ENCODE data around the gene ANKS1B. TPM values are rescaled to one million over a fixed set of nuclear protein-coding genes. Genes with fewer than 3 reads are reported as not detected.

Gene ANKS1B
- total RNA-seq, 1 experiment from 2014 or later: 0.54 TPM

- TF ChIP-seq YY1 (IDR thresholded peaks at IDR 0.05; ENCODE audit: extremely low read depth, insufficient replicate concordance, low read depth, low read length): no peak
- no peak for TF ChIP-seq ZNF274 (IDR thresholded peaks at IDR 0.05; ENCODE audit: low read depth, low read length)
- no peak for TF ChIP-seq JUND (IDR thresholded peaks at IDR 0.05)
- TF ChIP-seq, protein P1, sequence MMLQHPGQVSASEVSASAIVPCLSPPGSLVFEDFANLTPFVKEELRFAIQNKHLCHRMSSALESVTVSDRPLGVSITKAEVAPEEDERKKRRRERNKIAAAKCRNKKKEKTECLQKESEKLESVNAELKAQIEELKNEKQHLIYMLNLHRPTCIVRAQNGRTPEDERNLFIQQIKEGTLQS (IDR thresholded peaks at IDR 0.05): no peak
- TF ChIP-seq, protein P2, sequence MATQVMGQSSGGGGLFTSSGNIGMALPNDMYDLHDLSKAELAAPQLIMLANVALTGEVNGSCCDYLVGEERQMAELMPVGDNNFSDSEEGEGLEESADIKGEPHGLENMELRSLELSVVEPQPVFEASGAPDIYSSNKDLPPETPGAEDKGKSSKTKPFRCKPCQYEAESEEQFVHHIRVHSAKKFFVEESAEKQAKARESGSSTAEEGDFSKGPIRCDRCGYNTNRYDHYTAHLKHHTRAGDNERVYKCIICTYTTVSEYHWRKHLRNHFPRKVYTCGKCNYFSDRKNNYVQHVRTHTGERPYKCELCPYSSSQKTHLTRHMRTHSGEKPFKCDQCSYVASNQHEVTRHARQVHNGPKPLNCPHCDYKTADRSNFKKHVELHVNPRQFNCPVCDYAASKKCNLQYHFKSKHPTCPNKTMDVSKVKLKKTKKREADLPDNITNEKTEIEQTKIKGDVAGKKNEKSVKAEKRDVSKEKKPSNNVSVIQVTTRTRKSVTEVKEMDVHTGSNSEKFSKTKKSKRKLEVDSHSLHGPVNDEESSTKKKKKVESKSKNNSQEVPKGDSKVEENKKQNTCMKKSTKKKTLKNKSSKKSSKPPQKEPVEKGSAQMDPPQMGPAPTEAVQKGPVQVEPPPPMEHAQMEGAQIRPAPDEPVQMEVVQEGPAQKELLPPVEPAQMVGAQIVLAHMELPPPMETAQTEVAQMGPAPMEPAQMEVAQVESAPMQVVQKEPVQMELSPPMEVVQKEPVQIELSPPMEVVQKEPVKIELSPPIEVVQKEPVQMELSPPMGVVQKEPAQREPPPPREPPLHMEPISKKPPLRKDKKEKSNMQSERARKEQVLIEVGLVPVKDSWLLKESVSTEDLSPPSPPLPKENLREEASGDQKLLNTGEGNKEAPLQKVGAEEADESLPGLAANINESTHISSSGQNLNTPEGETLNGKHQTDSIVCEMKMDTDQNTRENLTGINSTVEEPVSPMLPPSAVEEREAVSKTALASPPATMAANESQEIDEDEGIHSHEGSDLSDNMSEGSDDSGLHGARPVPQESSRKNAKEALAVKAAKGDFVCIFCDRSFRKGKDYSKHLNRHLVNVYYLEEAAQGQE (IDR thresholded peaks at IDR 0.05; ENCODE audit: low read depth): no peak
Measured at GRCh38 chr12:99281277-99281676, 703.5 kb downstream of the ANKS1B start (continued).

- TF ChIP-seq POLR2A (IDR thresholded peaks at IDR 0.05; ENCODE audit: borderline replicate concordance, extremely low read depth, insufficient read depth, insufficient read length): no peak
- TF ChIP-seq ELF1 (IDR thresholded peaks at IDR 0.05; ENCODE audit: borderline replicate concordance, low read depth): no peak
- no peak for TF ChIP-seq TCF7L2 (IDR thresholded peaks at IDR 0.05; ENCODE audit: borderline replicate concordance, extremely low read depth, insufficient read depth, insufficient read length)
- H3K27me3 ChIP-seq (ENCODE audit: insufficient read depth, low read length): no peaks in the 10 kb centered on the region; the same call in 1 of the 2 replicates
- intact Hi-C loops (cut with micrococcal nuclease): no loop called here
- no peaks in the 10 kb centered on the region for H3K4me1 ChIP-seq (ENCODE audit: control insufficient read depth in 1 of 2, insufficient read depth in 2 of 2, low read length in 2 of 2)
- ATAC-seq (no peak), DNase-seq (ENCODE audit: low read depth, low spot score) (no peak)
- no peaks in the 10 kb centered on the region for H3K9me3 ChIP-seq (ENCODE audit: control insufficient read depth in 1 of 2, insufficient read depth in 1 of 2, low read depth in 1 of 2, low read length in 2 of 2)
- CTCF ChIA-PET: no interaction called here
- no peaks in the 10 kb centered on the region for H3K9me2 ChIP-seq (ENCODE audit: insufficient read depth)
- no peak overlapping the region for H3K4me2 ChIP-seq (ENCODE audit: low read length)
- no peak overlapping the region for H2AFZ ChIP-seq (ENCODE audit: low read depth, low read length, poor library complexity, severe bottlenecking)
- no peaks in the 10 kb centered on the region for H3K36me3 ChIP-seq (ENCODE audit: control insufficient read depth in 1 of 2, insufficient read depth in 2 of 2, low read length in 2 of 2)
- POLR2A ChIA-PET: no interaction called here
- H3K79me2 ChIP-seq (ENCODE audit: insufficient read depth, low read length): no peaks in the 10 kb centered on the region
- no peak overlapping the region for H3K27ac ChIP-seq (ENCODE audit: low read depth, low read length)
- H3K9ac ChIP-seq (ENCODE audit: low read length): no peak overlapping the region
- H3K4me3 ChIP-seq (replicated peaks in 1 of 2; ENCODE audit: low read depth in 1 of 2, low read length in 2 of 2): no peak overlapping the region
- no peaks in the 10 kb centered on the region; the same call in 1 of the 2 replicates for H4K20me1 ChIP-seq (ENCODE audit: insufficient read depth)
- BruUV-seq (replicated peaks): no TSS peak
- RAD21 ChIA-PET (ENCODE audit: low non-redundant PET in 1 of 2, low total read pairs in 2 of 2, uncharacterized antibody in 2 of 2, unreplicated experiment in 2 of 2): no interaction called here
Measured at GRCh38 chr12:99278899-99279298, 705.8 kb downstream of the ANKS1B start.

All from HCT116 (cell line).